Fibroblast of the conjunctiva (primary cell): ENCODE measurements around the gene JAK1.

ENCODE experiments used
- DNase-seq: peaks from one replicate; pipeline ENCODE4 v3.0.0-alpha.2; 2010; ENCODE audit warnings: low read depth

Gene JAK1

GRCh38 chr1:64864018-64864940 lies 102.1 kb downstream of the JAK1 start:
- DNase-seq: no peak

- no peak for DNase-seq
Observed at GRCh38 chr1:64861611-64862010, 104.7 kb downstream of the JAK1 start.

DNA sequence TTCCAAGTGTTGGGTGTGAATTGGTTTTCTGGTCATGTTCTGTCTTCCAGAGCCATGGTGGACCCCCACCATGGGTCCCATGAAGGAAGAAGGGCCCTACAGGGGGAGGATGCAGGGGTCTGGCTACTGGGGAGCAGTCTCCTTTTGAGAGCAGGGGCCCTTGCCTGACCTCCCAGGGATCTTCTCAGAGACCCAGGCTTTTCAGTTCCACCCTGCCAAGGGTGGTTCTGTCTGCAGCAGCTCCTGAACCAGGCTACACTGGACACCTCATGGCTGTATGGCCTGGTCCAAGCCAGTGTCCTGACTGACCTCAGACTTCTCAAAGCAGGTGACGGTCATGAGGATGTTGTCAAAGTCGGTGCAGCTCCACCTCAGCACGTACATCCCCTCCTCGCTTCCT lies 109.0 kb downstream of the JAK1 start:
- no peak for DNase-seq

- DNase-seq: no peak
Observed at GRCh38 chr1:64856553-64856952, 109.8 kb downstream of the JAK1 start.

DNA sequence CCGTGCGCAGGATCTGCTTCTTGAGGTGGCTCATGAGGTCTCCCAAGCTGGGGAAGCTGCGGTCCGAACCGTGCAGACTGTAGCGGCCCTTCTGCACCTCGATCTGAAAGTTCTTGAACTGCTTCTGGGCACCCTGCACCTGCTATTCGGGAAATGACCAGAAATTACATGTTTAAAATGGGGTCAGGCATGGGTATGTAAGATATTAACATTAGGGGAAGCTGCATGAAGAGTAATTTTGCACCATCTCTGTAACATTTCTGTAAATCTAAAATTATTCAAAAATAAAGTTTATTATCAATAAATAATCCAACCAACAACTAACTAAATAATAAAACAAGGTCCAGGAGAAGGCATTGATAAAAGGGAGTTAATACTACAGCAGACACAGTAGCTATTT lies 110.8 kb downstream of the JAK1 start:
- DNase-seq: no peak

- DNase-seq: no peak
Observed at GRCh38 chr1:64854674-64855073, 111.7 kb downstream of the JAK1 start.

- DNase-seq: no peak
Observed at GRCh38 chr1:64851664-64852063, 114.7 kb downstream of the JAK1 start.

GRCh38 chr1:64850846-64851245 lies 115.5 kb downstream of the JAK1 start:
- no peak for DNase-seq

GRCh38 chr1:64849942-64850341 lies 116.4 kb downstream of the JAK1 start:
- DNase-seq: no peak

GRCh38 chr1:64848803-64849202 lies 117.5 kb downstream of the JAK1 start:
- no peak for DNase-seq

DNA sequence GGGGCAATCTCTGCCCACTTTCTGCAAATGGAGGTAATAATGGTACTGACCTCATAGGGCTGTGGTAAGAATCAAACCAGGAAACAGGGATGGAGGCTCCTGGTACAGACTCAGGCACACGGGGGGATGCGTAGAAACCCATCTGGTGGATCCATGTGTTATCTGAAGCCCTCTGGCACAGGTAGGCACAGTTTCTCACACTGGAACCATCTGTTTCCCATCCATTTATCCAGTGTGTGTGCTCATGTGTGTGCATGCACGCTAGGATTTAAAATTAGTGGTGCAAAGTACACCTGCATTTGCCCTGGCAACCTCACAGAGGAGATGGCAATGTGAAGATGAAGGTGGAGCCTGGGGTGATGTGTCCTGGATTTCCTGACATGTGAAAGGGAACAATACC lies 118.2 kb downstream of the JAK1 start:
- no peak for DNase-seq

GRCh38 chr1:64847666-64848065 lies 118.7 kb downstream of the JAK1 start:
- no peak for DNase-seq

DNA sequence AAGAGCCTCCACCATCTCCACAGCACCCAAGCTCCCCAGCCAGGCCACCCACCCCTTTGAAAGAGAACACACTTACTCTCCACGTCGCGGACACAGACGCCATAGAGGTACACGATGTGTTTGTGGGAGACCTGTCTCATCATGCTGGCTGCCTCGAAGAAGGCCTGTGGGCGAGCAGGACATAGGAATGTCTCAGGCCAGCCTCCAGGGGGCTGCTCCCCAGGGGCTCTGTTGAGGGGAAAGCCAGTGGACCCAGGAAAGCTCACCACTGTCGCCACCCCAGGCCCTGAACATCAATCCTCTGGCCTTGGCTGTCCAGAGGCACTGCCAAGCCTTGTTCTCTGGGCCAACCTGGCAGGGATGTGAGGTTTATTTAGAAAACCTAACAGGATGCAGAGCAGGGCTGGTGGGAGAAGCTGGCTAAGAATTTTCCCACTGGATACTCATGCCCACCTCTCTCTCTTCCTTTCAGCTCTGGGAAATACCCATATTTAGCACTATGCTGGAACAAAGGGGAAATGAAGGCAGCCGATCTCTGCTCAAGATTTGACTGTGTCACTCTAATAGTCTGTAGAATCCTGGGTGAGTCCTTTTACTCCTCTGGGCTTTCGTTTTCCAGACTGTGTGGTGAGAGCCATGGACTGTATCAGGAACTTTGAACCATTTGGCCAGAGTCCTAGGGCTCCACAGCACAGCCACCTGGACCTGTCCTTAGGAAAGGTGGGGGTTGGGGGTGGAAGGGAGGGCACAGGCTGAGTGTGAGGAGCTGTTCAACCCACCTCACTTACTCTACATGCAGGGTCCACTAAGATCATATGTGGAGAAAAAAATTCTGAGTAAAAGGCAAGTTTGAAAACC lies 119.5 kb downstream of the JAK1 start:
- no peak for DNase-seq

DNA sequence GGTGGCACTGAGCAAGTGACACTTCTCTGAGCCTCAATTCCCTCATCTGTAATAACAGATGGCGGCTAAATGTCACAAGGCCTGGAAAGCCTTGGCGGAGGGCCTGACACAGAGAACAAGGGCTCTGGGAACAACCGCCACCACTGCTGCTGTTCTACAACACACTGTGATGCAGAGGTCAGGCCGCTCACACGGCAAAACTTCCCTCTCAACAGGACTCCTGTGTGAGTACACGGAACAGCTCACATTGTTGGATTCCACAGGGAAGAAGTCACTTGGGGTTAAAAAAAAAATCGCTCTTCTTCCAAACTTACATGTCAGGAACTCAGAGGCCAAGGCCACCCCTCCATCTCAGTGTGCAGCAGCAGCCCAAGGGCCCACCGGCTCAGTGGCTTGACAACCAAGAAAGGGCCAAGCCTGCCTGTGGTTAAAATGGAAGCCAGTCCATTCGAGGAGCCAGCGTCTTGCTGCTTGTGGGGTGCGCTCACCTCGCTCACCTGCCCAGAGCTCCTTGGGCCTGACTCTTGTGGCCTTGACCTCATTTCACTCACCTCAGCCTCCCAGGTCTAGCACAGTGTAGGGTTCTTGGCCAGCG lies 120.4 kb downstream of the JAK1 start:
- no peak for DNase-seq

GRCh38 chr1:64844609-64845008 lies 121.7 kb downstream of the JAK1 start:
- no peak for DNase-seq

GRCh38 chr1:64844175-64844574 lies 122.2 kb downstream of the JAK1 start:
- no peak for DNase-seq

DNA sequence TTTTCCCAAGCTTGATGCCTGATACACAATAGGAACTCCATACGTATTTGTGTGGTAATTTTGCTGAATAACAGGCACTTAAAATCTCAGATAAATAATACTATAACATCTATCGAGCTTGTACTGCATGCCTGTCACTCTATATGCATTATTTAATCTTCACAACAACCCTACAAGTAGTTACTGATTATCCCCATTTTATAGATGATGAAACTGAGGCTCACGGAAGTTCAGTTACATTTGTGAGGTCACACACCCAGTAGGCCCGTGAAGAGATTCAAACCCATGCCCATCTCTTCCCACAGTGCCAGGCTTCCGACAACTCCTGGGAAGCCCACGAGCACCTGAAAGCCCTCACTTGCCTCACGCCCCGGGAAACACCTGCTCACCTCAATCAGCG lies 122.7 kb downstream of the JAK1 start:
- no peak for DNase-seq

DNA sequence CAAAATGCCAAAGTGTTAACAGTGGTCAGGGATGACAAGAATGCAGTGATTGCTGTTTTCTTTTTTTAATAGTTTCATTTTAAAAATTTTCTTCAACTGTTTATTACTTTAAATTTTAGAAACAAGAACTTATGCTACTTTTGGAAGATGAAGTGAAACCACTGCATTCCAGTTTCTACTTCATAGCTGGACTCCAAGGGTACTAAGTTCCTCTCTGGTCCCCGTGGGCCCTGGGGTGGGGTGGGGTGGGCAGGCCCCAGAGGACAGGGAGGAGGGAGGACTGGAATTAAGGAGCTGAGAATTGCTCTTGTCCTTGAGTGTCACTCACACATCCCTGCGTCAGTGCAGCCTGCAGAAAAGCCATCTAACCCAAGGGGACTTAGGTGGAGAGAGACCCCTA lies 124.1 kb downstream of the JAK1 start:
- DNase-seq: no peak

DNA sequence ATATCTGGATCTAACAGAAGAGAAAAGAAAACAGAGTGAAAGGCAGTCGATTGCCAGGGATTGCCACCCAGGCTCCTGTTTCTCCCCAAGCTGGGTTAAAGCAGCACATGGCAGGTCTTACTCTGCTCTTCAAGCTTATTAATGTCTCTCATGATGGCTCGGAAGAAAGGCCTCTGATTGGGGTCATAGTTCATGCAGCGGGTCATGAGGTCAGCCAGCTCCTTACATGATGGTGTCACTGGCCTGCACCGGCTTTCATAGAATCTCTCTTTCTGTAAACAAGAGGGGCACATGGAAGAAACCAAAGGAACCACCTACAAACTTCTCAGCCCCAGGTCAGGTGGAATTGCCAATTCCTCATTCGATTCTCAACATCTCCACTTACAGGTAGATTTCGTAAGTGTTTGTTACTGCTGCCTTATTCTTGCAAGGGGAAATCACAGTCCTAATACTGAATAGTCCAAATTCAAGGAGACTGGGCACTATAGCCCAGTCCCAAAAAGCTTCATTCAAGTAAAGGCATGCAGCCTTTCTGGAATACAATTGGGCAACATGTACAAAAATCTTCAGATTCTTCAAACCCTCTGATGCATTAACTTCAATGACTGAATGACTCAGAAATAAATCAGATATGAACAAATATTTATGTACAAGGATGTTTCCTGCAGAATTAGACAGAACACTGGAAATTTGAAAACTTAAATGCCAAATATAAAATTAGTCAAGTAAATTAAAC lies 124.9 kb downstream of the JAK1 start:
- DNase-seq: no peak

DNA sequence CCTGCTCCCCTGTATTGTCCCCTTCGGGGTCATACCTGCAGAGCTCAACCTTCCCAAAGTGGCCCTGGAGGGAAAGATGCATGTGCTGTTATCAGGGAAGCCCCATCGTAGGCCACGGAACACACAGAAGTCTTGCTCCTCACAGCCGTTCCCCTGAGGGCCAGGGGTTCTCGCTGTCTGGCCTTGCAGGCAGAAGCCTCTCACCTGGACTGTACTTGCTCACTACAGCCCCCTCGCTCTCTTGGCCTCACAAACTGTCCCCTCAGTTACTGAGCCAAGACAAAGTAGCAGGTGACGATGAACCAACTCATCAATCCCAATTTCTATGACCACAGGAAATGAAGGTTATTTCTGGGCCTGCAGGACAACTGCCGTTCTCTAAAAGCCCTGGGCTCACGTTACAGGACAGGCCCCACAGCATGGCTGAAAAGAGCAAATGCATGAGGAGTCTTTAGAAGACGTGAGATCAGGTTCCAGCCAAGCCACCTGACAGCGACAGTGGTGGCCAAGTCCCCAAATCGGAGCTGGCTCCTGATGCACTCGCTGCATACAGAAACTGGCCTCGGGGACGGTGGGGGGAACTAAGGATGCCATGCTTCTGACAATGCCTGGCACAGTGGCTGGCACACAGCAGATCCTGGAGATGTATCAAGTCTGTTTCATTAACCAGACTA lies 126.5 kb downstream of the JAK1 start:
- no peak for DNase-seq

DNA sequence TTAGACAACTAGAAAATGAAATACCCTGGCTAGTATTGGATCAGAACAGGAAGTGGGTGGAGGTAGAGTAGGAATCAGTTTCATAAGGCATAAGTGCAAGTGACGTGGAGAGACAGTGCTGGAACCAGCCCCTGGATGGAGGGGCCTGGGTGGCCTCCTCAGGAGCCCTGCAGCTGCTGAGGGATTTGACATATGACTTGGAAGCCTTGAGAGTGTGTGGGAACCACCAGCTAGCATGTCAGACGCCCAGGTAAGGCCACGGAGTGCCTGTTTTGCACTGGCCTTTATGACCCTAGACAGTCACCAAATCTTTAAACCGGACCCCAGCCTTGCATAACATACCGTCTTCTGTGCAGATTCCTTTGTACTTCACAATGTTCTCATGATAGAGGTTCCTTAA lies 127.1 kb downstream of the JAK1 start:
- no peak for DNase-seq
